ENCODE measurements around the gene MAPT.

The MAPT gene

GRCh38 chr17:45871718-45872117 lies 22.6 kb upstream of the MAPT start:
- Histone ChIP-seq H3K9me2 (replicated peaks; ENCODE audit: control insufficient read depth, low read length) (no peaks in the 10 kb centered on the region), H3F3A (ENCODE audit: control insufficient read depth, insufficient read depth) (no peaks in the 10 kb centered on the region), H3K27me3 (ENCODE audit: control insufficient read depth, low read length) (peaks cover 6% of the 10 kb centered on the region), H3K36me3 (ENCODE audit: control insufficient read depth, low read length) (no peaks in the 10 kb centered on the region), H3K4me2 (ENCODE audit: low read length) (no peak overlapping the region), H3K9me3 (ENCODE audit: control insufficient read depth, insufficient read depth, low read length) (no peaks in the 10 kb centered on the region), H3K27ac (ENCODE audit: low read depth, low read length) (no peak overlapping the region), H4K20me1 (ENCODE audit: control insufficient read depth, insufficient read depth, low read depth, low read length) (no peaks in the 10 kb centered on the region), H3K4me1 (ENCODE audit: control insufficient read depth, low read length) (no peaks in the 10 kb centered on the region), H3K79me2 (ENCODE audit: control insufficient read depth, low read length) (no peaks in the 10 kb centered on the region), H3K4me3 (ENCODE audit: low read length) (no peak overlapping the region)
- TF ChIP-seq CTCF (IDR thresholded peaks at IDR 0.05; ENCODE audit: low read depth, low read length, poor library complexity, severe bottlenecking) (no peak), EZH2phosphoT487 (IDR thresholded peaks at IDR 0.05; ENCODE audit: borderline replicate concordance, low read length) (no peak)

- H3K27ac ChIP-seq (ENCODE audit: low read depth, low read length): no peak overlapping the region
- H3K9me3 ChIP-seq (ENCODE audit: control insufficient read depth, insufficient read depth, low read length): no peaks in the 10 kb centered on the region
- no peaks in the 10 kb centered on the region for H3K79me2 ChIP-seq (ENCODE audit: control insufficient read depth, low read length)
- no peaks in the 10 kb centered on the region for H3K4me1 ChIP-seq (ENCODE audit: control insufficient read depth, low read length)
- H3F3A ChIP-seq (ENCODE audit: control insufficient read depth, insufficient read depth): no peaks in the 10 kb centered on the region
- no peak overlapping the region for H3K4me3 ChIP-seq (ENCODE audit: low read length)
- H4K20me1 ChIP-seq (ENCODE audit: control insufficient read depth, insufficient read depth, low read depth, low read length): no peaks in the 10 kb centered on the region
- H3K36me3 ChIP-seq (ENCODE audit: control insufficient read depth, low read length): no peaks in the 10 kb centered on the region
- H3K27me3 ChIP-seq (ENCODE audit: control insufficient read depth, low read length): peaks cover 6% of the 10 kb centered on the region
- TF ChIP-seq EZH2phosphoT487 (IDR thresholded peaks at IDR 0.05; ENCODE audit: borderline replicate concordance, low read length) (no peak), CTCF (IDR thresholded peaks at IDR 0.05; ENCODE audit: low read depth, low read length, poor library complexity, severe bottlenecking) (no peak)
- H3K9me2 ChIP-seq (replicated peaks; ENCODE audit: control insufficient read depth, low read length): no peaks in the 10 kb centered on the region
- no peak overlapping the region for H3K4me2 ChIP-seq (ENCODE audit: low read length)
Observed at GRCh38 chr17:45873728-45874127, 20.6 kb upstream of the MAPT start.

- Histone ChIP-seq H3K9me2 (replicated peaks; ENCODE audit: control insufficient read depth, low read length) (no peaks in the 10 kb centered on the region), H3K79me2 (ENCODE audit: control insufficient read depth, low read length) (no peaks in the 10 kb centered on the region), H4K20me1 (ENCODE audit: control insufficient read depth, insufficient read depth, low read depth, low read length) (no peaks in the 10 kb centered on the region), H3K27ac (ENCODE audit: low read depth, low read length) (no peak overlapping the region), H3K27me3 (ENCODE audit: control insufficient read depth, low read length) (peaks cover 6% of the 10 kb centered on the region), H3K9me3 (ENCODE audit: control insufficient read depth, insufficient read depth, low read length) (no peaks in the 10 kb centered on the region), H3K4me3 (ENCODE audit: low read length) (no peak overlapping the region), H3F3A (ENCODE audit: control insufficient read depth, insufficient read depth) (no peaks in the 10 kb centered on the region), H3K4me1 (ENCODE audit: control insufficient read depth, low read length) (no peaks in the 10 kb centered on the region), H3K36me3 (ENCODE audit: control insufficient read depth, low read length) (no peaks in the 10 kb centered on the region), H3K4me2 (ENCODE audit: low read length) (no peak overlapping the region)
- TF ChIP-seq CTCF (IDR thresholded peaks at IDR 0.05; ENCODE audit: low read depth, low read length, poor library complexity, severe bottlenecking) (no peak), EZH2phosphoT487 (IDR thresholded peaks at IDR 0.05; ENCODE audit: borderline replicate concordance, low read length) (no peak)
Observed at GRCh38 chr17:45874151-45874550, 20.2 kb upstream of the MAPT start.

- Histone ChIP-seq H3K4me3 (ENCODE audit: low read length) (no peak overlapping the region), H3K27me3 (ENCODE audit: control insufficient read depth, low read length) (peaks cover 6% of the 10 kb centered on the region), H3K79me2 (ENCODE audit: control insufficient read depth, low read length) (no peaks in the 10 kb centered on the region), H3K4me2 (ENCODE audit: low read length) (no peak overlapping the region), H3K27ac (ENCODE audit: low read depth, low read length) (no peak overlapping the region), H3K4me1 (ENCODE audit: control insufficient read depth, low read length) (no peaks in the 10 kb centered on the region), H3F3A (ENCODE audit: control insufficient read depth, insufficient read depth) (no peaks in the 10 kb centered on the region), H4K20me1 (ENCODE audit: control insufficient read depth, insufficient read depth, low read depth, low read length) (no peaks in the 10 kb centered on the region), H3K9me3 (ENCODE audit: control insufficient read depth, insufficient read depth, low read length) (no peaks in the 10 kb centered on the region), H3K36me3 (ENCODE audit: control insufficient read depth, low read length) (no peaks in the 10 kb centered on the region), H3K9me2 (replicated peaks; ENCODE audit: control insufficient read depth, low read length) (no peaks in the 10 kb centered on the region)
- no peak for TF ChIP-seq CTCF (IDR thresholded peaks at IDR 0.05; ENCODE audit: low read depth, low read length, poor library complexity, severe bottlenecking)
- no peak for TF ChIP-seq EZH2phosphoT487 (IDR thresholded peaks at IDR 0.05; ENCODE audit: borderline replicate concordance, low read length)
Observed at GRCh38 chr17:45876539-45876938, 17.8 kb upstream of the MAPT start.
